Measurements from ENCODE around the gene GNG2. TPM values are rescaled to one million over a fixed set of nuclear protein-coding genes. Genes with fewer than 3 reads are reported as not detected.

GNG2 gene
- total RNA-seq, 2 experiments from 2014 or later, result 24.0 to 32.0 TPM

DNA sequence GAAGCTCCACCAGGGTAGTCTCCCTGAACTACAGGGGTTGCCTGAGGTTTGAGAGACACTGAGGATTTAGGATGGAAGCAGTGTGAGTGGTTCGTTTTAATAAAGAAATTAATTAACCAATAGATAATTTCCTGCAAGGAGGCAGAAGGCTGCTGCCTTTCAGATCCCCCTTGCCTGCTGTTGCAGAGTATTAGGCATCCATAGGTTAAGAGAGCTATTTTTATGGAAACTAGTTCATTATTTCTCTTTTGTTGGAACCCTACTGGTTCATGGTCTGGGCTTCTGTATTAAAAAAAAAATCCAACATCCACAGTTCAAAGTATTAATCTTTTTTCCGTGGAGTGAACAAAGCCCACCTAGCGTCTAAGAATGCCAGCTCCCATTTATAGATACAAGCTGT lies 78.4 kb downstream of the GNG2 start:
- intact Hi-C loops (cut with micrococcal nuclease; ENCODE audit: unreplicated experiment), result no loop called here
- POLR2A ChIA-PET, result interaction anchor here (0.6 to 1.3 kb wide), 5 partner anchors 12 to 1019 kb away, joined by 3 to 4 read pairs (median 3); no protein-coding TSS in a partner anchor
- Histone ChIP-seq H3K9me2 (ENCODE audit: insufficient read depth, low read length) (no peaks in the 10 kb centered on the region), H3K9me3 (ENCODE audit: low read length) (no peaks in the 10 kb centered on the region), H4K20me1 (ENCODE audit: insufficient read depth, low read length) (no peaks in the 10 kb centered on the region), H3K4me1 (ENCODE audit: insufficient read depth, low read length, poor library complexity, severe bottlenecking) (no peaks in the 10 kb centered on the region), H3K36me3 (ENCODE audit: insufficient read depth, low read length) (no peaks in the 10 kb centered on the region), H3K27ac (ENCODE audit: low read depth, low read length, poor library complexity, severe bottlenecking) (no peak overlapping the region), H3K4me2 (ENCODE audit: low read length) (no peak overlapping the region), H3K4me3 (ENCODE audit: low read depth, low read length, poor library complexity, severe bottlenecking) (no peak overlapping the region), H2AFZ (ENCODE audit: low read length) (no peak overlapping the region), H3K79me2 (ENCODE audit: insufficient read depth, low read depth, low read length) (no peaks in the 10 kb centered on the region)
- BruUV-seq (replicated peaks), result no TSS peak
- no peak for DNase-seq (ENCODE audit: low spot score)
- CTCF ChIA-PET (ENCODE audit: unreplicated experiment), result no interaction called here
- TF ChIP-seq, protein P1, sequence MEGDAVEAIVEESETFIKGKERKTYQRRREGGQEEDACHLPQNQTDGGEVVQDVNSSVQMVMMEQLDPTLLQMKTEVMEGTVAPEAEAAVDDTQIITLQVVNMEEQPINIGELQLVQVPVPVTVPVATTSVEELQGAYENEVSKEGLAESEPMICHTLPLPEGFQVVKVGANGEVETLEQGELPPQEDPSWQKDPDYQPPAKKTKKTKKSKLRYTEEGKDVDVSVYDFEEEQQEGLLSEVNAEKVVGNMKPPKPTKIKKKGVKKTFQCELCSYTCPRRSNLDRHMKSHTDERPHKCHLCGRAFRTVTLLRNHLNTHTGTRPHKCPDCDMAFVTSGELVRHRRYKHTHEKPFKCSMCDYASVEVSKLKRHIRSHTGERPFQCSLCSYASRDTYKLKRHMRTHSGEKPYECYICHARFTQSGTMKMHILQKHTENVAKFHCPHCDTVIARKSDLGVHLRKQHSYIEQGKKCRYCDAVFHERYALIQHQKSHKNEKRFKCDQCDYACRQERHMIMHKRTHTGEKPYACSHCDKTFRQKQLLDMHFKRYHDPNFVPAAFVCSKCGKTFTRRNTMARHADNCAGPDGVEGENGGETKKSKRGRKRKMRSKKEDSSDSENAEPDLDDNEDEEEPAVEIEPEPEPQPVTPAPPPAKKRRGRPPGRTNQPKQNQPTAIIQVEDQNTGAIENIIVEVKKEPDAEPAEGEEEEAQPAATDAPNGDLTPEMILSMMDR (conservative IDR thresholded peaks at IDR 0.05; ENCODE audit: low read length), result no peak
- no peak for TF ChIP-seq EZH2phosphoT487 (IDR thresholded peaks at IDR 0.05; ENCODE audit: borderline replicate concordance, low read depth, low read length)

- no peaks in the 10 kb centered on the region for H3K4me1 ChIP-seq (ENCODE audit: insufficient read depth, low read length, poor library complexity, severe bottlenecking)
- H3K36me3 ChIP-seq (ENCODE audit: insufficient read depth, low read length), result no peaks in the 10 kb centered on the region
- intact Hi-C loops (cut with micrococcal nuclease; ENCODE audit: unreplicated experiment), result no loop called here
- H3K4me2 ChIP-seq (ENCODE audit: low read length), result no peak overlapping the region
- H3K9me3 ChIP-seq (ENCODE audit: low read length), result no peaks in the 10 kb centered on the region
- POLR2A ChIA-PET, result interaction anchor here (0.7 to 1.3 kb wide), 4 partner anchors 12 to 1019 kb away, joined by 3 to 4 read pairs (median 3); no protein-coding TSS in a partner anchor
- BruUV-seq (replicated peaks), result no TSS peak
- TF ChIP-seq EZH2phosphoT487 (IDR thresholded peaks at IDR 0.05; ENCODE audit: borderline replicate concordance, low read depth, low read length), result no peak
- TF ChIP-seq, protein P1 (conservative IDR thresholded peaks at IDR 0.05; ENCODE audit: low read length), result no peak
- H3K9me2 ChIP-seq (ENCODE audit: insufficient read depth, low read length), result no peaks in the 10 kb centered on the region
- DNase-seq (ENCODE audit: low spot score), result no peak
- no peaks in the 10 kb centered on the region for H3K79me2 ChIP-seq (ENCODE audit: insufficient read depth, low read depth, low read length)
- H2AFZ ChIP-seq (ENCODE audit: low read length), result no peak overlapping the region
- no peaks in the 10 kb centered on the region for H4K20me1 ChIP-seq (ENCODE audit: insufficient read depth, low read length)
- CTCF ChIA-PET (ENCODE audit: unreplicated experiment), result no interaction called here
- H3K27ac ChIP-seq (ENCODE audit: low read depth, low read length, poor library complexity, severe bottlenecking), result no peak overlapping the region
- H3K4me3 ChIP-seq (ENCODE audit: low read depth, low read length, poor library complexity, severe bottlenecking), result no peak overlapping the region
Measured at GRCh38 chr14:51939226-51939625, 78.8 kb downstream of the GNG2 start.

- Histone ChIP-seq H3K27ac (ENCODE audit: low read depth, low read length, poor library complexity, severe bottlenecking) (no peak overlapping the region), H3K9me3 (ENCODE audit: low read length) (no peaks in the 10 kb centered on the region), H4K20me1 (ENCODE audit: insufficient read depth, low read length) (no peaks in the 10 kb centered on the region), H3K4me2 (ENCODE audit: low read length) (no peak overlapping the region), H3K9me2 (ENCODE audit: insufficient read depth, low read length) (no peaks in the 10 kb centered on the region), H3K4me3 (ENCODE audit: low read depth, low read length, poor library complexity, severe bottlenecking) (no peak overlapping the region), H3K79me2 (ENCODE audit: insufficient read depth, low read depth, low read length) (no peaks in the 10 kb centered on the region), H3K36me3 (ENCODE audit: insufficient read depth, low read length) (no peaks in the 10 kb centered on the region), H3K4me1 (ENCODE audit: insufficient read depth, low read length, poor library complexity, severe bottlenecking) (no peaks in the 10 kb centered on the region), H2AFZ (ENCODE audit: low read length) (no peak overlapping the region)
- DNase-seq (ENCODE audit: low spot score), result no peak
- ChIA-PET POLR2A (interaction anchor here (0.6 to 0.7 kb wide), 2 partner anchors 37 to 79 kb away, joined by 3 to 4 read pairs; partner anchors contain the start of gene GNG2), CTCF (ENCODE audit: unreplicated experiment) (no interaction called here)
- TF ChIP-seq EZH2phosphoT487 (IDR thresholded peaks at IDR 0.05; ENCODE audit: borderline replicate concordance, low read depth, low read length), result no peak
- TF ChIP-seq, protein P1 (conservative IDR thresholded peaks at IDR 0.05; ENCODE audit: low read length), result no peak
- BruUV-seq (replicated peaks), result no TSS peak
- intact Hi-C loops (cut with micrococcal nuclease; ENCODE audit: unreplicated experiment), result no loop called here
Measured at GRCh38 chr14:51939755-51940301, 79.4 kb downstream of the GNG2 start.

Measured in OCI-LY7 (cell line).